GM23338 (cell line): ENCODE data around the gene SERPINE2.

ENCODE experiments used
- CREB1 ChIP-seq: fragments of 250-450 bp; sonication (Bioruptor Pico); IDR thresholded peaks from 2 replicates; pipeline ENCODE4 v1.5.0; 2020; ENCODE audit warnings: low read depth, mild to moderate bottlenecking, moderate library complexity
- EZH2 ChIP-seq: fragments of 200-600 bp; sonication (generic); IDR thresholded peaks from one replicate; pipeline ENCODE4 v1.8.0; 2017; ENCODE audit warnings: antibody characterized with exemption, mild to moderate bottlenecking, low read depth; ENCODE audit not compliant: unreplicated experiment
- EZH2phosphoT487 ChIP-seq: fragments of 200-600 bp; sonication (generic); IDR thresholded peaks from one replicate; pipeline ENCODE4 v1.8.1; 2018; ENCODE audit warnings: antibody characterized with exemption; ENCODE audit not compliant: unreplicated experiment
- JUNB ChIP-seq: IDR thresholded peaks from one replicate; pipeline ENCODE4 v1.6.1; 2016; ENCODE audit warnings: antibody characterized with exemption; ENCODE audit not compliant: unreplicated experiment
- NANOG ChIP-seq: IDR thresholded peaks from 2 replicates; pipeline ENCODE4 v1.6.1; 2016; ENCODE audit warnings: antibody characterized with exemption, borderline replicate concordance
- POLR2AphosphoS5 ChIP-seq: IDR thresholded peaks from 2 replicates; pipeline ENCODE4 v1.6.1; 2016; ENCODE audit warnings: antibody characterized with exemption, low read depth
- STAT1 ChIP-seq: IDR thresholded peaks from one replicate; pipeline ENCODE4 v1.6.1; 2016; ENCODE audit warnings: antibody characterized with exemption; ENCODE audit not compliant: unreplicated experiment
- ZNF114 ChIP-seq: fragments of 250-450 bp; sonication (Bioruptor Pico); IDR thresholded peaks from 2 replicates; pipeline ENCODE4 v1.5.0; 2020; ENCODE audit warnings: mild to moderate bottlenecking, moderate library complexity
- ZNF331 ChIP-seq: fragments of 250-450 bp; sonication (Bioruptor Pico); IDR thresholded peaks from 2 replicates; pipeline ENCODE4 v1.5.0; 2020; ENCODE audit warnings: low read depth, mild to moderate bottlenecking, moderate library complexity
- TF ChIP-seq, protein P1 (sequence below): IDR thresholded peaks from one replicate; pipeline ENCODE4 v1.6.1; 2018; ENCODE audit warnings: antibody characterized with exemption; ENCODE audit not compliant: unreplicated experiment
- TF ChIP-seq, protein P2 (sequence below), 2 experiments: fragments of 200-600 bp in 1 of 2; sonication (generic) in 1 of 2; conservative IDR thresholded peaks; 2 replicates each; pipeline versions ENCODE4 v1.5.1 to v1.6.1; 2016 to 2017; ENCODE audit warnings: antibody characterized with exemption in 2 of 2, low read depth in 2 of 2, mild to moderate bottlenecking in 2 of 2, moderate library complexity in 1 of 2
- TF ChIP-seq, protein P3 (sequence below): fragments of 250-450 bp; sonication (Bioruptor Pico); IDR thresholded peaks from 2 replicates; pipeline ENCODE4 v1.5.0; 2020; ENCODE audit warnings: mild to moderate bottlenecking, moderate library complexity
- TF ChIP-seq, protein P4 (sequence below): IDR thresholded peaks from 2 replicates; pipeline ENCODE4 v1.6.1; 2016; ENCODE audit warnings: antibody characterized with exemption

DNA sequence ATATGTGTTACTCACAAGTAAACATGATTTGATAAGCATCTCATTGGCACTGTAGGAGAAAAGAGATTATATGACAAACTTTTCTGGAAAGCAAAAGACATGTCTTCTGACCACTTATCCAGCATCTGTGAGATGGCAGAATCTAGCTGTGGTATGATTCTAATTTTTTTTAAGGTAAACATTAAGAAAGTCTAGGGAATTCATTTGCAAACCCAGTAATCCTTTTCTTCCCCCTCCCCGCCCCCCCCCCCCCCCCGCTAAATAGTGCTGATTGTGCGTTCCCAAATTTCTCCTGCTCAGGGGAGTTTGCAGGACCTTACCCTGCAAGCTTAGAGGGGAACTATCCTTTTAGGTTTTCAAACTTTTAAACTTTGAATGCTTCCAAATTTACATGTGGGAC lies 69.8 kb downstream of the SERPINE2 start:
- TF ChIP-seq, protein P1, sequence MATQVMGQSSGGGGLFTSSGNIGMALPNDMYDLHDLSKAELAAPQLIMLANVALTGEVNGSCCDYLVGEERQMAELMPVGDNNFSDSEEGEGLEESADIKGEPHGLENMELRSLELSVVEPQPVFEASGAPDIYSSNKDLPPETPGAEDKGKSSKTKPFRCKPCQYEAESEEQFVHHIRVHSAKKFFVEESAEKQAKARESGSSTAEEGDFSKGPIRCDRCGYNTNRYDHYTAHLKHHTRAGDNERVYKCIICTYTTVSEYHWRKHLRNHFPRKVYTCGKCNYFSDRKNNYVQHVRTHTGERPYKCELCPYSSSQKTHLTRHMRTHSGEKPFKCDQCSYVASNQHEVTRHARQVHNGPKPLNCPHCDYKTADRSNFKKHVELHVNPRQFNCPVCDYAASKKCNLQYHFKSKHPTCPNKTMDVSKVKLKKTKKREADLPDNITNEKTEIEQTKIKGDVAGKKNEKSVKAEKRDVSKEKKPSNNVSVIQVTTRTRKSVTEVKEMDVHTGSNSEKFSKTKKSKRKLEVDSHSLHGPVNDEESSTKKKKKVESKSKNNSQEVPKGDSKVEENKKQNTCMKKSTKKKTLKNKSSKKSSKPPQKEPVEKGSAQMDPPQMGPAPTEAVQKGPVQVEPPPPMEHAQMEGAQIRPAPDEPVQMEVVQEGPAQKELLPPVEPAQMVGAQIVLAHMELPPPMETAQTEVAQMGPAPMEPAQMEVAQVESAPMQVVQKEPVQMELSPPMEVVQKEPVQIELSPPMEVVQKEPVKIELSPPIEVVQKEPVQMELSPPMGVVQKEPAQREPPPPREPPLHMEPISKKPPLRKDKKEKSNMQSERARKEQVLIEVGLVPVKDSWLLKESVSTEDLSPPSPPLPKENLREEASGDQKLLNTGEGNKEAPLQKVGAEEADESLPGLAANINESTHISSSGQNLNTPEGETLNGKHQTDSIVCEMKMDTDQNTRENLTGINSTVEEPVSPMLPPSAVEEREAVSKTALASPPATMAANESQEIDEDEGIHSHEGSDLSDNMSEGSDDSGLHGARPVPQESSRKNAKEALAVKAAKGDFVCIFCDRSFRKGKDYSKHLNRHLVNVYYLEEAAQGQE: no peak
- TF ChIP-seq, protein P2, sequence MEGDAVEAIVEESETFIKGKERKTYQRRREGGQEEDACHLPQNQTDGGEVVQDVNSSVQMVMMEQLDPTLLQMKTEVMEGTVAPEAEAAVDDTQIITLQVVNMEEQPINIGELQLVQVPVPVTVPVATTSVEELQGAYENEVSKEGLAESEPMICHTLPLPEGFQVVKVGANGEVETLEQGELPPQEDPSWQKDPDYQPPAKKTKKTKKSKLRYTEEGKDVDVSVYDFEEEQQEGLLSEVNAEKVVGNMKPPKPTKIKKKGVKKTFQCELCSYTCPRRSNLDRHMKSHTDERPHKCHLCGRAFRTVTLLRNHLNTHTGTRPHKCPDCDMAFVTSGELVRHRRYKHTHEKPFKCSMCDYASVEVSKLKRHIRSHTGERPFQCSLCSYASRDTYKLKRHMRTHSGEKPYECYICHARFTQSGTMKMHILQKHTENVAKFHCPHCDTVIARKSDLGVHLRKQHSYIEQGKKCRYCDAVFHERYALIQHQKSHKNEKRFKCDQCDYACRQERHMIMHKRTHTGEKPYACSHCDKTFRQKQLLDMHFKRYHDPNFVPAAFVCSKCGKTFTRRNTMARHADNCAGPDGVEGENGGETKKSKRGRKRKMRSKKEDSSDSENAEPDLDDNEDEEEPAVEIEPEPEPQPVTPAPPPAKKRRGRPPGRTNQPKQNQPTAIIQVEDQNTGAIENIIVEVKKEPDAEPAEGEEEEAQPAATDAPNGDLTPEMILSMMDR (conservative IDR thresholded peaks at IDR 0.05; ENCODE audit: low read depth in 2 of 2): no peak
- TF ChIP-seq EZH2phosphoT487 (no peak), EZH2 (no peak), POLR2AphosphoS5 (no peak), ZNF114 (CRISPR knock-in tag) (no peak), NANOG (no peak), CREB1 (CRISPR knock-in tag) (no peak), JUNB (no peak), STAT1 (no peak), ZNF331 (no peak)
- TF ChIP-seq, protein P3, sequence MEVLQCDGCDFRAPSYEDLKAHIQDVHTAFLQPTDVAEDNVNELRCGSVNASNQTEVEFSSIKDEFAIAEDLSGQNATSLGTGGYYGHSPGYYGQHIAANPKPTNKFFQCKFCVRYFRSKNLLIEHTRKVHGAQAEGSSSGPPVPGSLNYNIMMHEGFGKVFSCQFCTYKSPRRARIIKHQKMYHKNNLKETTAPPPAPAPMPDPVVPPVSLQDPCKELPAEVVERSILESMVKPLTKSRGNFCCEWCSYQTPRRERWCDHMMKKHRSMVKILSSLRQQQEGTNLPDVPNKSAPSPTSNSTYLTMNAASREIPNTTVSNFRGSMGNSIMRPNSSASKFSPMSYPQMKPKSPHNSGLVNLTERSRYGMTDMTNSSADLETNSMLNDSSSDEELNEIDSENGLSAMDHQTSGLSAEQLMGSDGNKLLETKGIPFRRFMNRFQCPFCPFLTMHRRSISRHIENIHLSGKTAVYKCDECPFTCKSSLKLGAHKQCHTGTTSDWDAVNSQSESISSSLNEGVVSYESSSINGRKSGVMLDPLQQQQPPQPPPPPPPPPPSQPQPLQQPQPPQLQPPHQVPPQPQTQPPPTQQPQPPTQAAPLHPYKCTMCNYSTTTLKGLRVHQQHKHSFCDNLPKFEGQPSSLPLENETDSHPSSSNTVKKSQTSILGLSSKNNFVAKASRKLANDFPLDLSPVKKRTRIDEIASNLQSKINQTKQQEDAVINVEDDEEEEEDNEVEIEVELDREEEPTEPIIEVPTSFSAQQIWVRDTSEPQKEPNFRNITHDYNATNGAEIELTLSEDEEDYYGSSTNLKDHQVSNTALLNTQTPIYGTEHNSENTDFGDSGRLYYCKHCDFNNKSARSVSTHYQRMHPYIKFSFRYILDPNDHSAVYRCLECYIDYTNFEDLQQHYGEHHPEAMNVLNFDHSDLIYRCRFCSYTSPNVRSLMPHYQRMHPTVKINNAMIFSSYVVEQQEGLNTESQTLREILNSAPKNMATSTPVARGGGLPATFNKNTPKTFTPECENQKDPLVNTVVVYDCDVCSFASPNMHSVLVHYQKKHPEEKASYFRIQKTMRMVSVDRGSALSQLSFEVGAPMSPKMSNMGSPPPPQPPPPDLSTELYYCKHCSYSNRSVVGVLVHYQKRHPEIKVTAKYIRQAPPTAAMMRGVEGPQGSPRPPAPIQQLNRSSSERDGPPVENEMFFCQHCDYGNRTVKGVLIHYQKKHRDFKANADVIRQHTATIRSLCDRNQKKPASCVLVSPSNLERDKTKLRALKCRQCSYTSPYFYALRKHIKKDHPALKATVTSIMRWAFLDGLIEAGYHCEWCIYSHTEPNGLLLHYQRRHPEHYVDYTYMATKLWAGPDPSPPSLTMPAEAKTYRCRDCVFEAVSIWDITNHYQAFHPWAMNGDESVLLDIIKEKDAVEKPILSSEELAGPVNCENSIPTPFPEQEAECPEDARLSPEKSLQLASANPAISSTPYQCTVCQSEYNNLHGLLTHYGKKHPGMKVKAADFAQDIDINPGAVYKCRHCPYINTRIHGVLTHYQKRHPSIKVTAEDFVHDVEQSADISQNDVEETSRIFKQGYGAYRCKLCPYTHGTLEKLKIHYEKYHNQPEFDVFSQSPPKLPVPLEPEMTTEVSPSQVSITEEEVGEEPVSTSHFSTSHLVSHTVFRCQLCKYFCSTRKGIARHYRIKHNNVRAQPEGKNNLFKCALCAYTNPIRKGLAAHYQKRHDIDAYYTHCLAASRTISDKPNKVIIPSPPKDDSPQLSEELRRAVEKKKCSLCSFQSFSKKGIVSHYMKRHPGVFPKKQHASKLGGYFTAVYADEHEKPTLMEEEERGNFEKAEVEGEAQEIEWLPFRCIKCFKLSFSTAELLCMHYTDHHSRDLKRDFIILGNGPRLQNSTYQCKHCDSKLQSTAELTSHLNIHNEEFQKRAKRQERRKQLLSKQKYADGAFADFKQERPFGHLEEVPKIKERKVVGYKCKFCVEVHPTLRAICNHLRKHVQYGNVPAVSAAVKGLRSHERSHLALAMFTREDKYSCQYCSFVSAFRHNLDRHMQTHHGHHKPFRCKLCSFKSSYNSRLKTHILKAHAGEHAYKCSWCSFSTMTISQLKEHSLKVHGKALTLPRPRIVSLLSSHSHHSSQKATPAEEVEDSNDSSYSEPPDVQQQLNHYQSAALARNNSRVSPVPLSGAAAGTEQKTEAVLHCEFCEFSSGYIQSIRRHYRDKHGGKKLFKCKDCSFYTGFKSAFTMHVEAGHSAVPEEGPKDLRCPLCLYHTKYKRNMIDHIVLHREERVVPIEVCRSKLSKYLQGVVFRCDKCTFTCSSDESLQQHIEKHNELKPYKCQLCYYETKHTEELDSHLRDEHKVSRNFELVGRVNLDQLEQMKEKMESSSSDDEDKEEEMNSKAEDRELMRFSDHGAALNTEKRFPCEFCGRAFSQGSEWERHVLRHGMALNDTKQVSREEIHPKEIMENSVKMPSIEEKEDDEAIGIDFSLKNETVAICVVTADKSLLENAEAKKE (CRISPR knock-in tag): no peak
- TF ChIP-seq, protein P4, sequence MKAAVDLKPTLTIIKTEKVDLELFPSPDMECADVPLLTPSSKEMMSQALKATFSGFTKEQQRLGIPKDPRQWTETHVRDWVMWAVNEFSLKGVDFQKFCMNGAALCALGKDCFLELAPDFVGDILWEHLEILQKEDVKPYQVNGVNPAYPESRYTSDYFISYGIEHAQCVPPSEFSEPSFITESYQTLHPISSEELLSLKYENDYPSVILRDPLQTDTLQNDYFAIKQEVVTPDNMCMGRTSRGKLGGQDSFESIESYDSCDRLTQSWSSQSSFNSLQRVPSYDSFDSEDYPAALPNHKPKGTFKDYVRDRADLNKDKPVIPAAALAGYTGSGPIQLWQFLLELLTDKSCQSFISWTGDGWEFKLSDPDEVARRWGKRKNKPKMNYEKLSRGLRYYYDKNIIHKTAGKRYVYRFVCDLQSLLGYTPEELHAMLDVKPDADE: no peak
